GM18868 (cell line): ENCODE measurements around the gene AP3D1.

Source experiments
- ATAC-seq: cut with Tn5 transposase; IDR thresholded peaks from one replicate; pipeline ENCODE4 v1.9.1; 2021; ENCODE audit warnings: mild to moderate bottlenecking, moderate library complexity; ENCODE audit not compliant: unreplicated experiment

Gene AP3D1

GRCh38 chr19:2184422-2184975, 33.1 kb upstream of the AP3D1 start:
- ATAC-seq, result no peak

- no peak for ATAC-seq
These were observed 30.2 kb upstream of the AP3D1 start for GRCh38 chr19:2181633-2181997.

- no peak for ATAC-seq
These were observed 29.7 kb upstream of the AP3D1 start for GRCh38 chr19:2180881-2181632.

- no peak for ATAC-seq
These were observed 28.7 kb upstream of the AP3D1 start for GRCh38 chr19:2180114-2180513.

- ATAC-seq, result no peak
These were observed 27.7 kb upstream of the AP3D1 start for GRCh38 chr19:2179095-2179494.

- no peak for ATAC-seq
These were observed 25.1 kb upstream of the AP3D1 start for GRCh38 chr19:2176337-2176994.

- ATAC-seq, result no peak
These were observed 24.4 kb upstream of the AP3D1 start for GRCh38 chr19:2175742-2176141.

GRCh38 chr19:2173767-2174577, 22.6 kb upstream of the AP3D1 start:
- ATAC-seq, result no peak

GRCh38 chr19:2173388-2173766, 22.0 kb upstream of the AP3D1 start:
- no peak for ATAC-seq

- peak; percentile 63 for ATAC-seq
These were observed 20.2 kb upstream of the AP3D1 start for GRCh38 chr19:2171349-2172145.

GRCh38 chr19:2170987-2171348, 19.6 kb upstream of the AP3D1 start:
- ATAC-seq, result peak; percentile 3

GRCh38 chr19:2170219-2170618, 18.9 kb upstream of the AP3D1 start:
- ATAC-seq, result no peak

- ATAC-seq, result peak; percentile 38
These were observed 17.5 kb upstream of the AP3D1 start for GRCh38 chr19:2168619-2169424.

- no peak for ATAC-seq
These were observed 16.7 kb upstream of the AP3D1 start for GRCh38 chr19:2167896-2168618.

GRCh38 chr19:2166741-2167738, 15.7 kb upstream of the AP3D1 start:
- no peak for ATAC-seq

- ATAC-seq, result no peak
These were observed 12.9 kb upstream of the AP3D1 start for GRCh38 chr19:2164020-2164998.

GRCh38 chr19:2160379-2160778, 9.0 kb upstream of the AP3D1 start:
- ATAC-seq, result no peak
